Endothelial cell of umbilical vein (primary cell): ENCODE measurements around the gene KCTD16. TPM values are rescaled to one million over a fixed set of nuclear protein-coding genes. Genes with fewer than 3 reads are reported as not detected.

ENCODE experiments used
- BruUV-seq: library from RNA; stranded (reverse); fragments of 400-500 nt; replicated peaks from 2 replicates; lab custom pipeline; 2021; lab: Mats Ljungman, UMichigan
- CTCF ChIA-PET: fragments of 300-600, 350-600 bp; sonication (Branson Sonifier 250); formaldehyde crosslinking; loops from one replicate; lab custom pipeline; 2021; ENCODE audit warnings: antibody characterized with exemption, inconsistent platforms; lab: Charles Lee
- POLR2A ChIA-PET: fragments of 300-600, 350-600 bp; sonication (Branson Sonifier 250); formaldehyde crosslinking; loops from one replicate; lab custom pipeline; 2021; ENCODE audit warnings: antibody characterized with exemption, inconsistent platforms; lab: Charles Lee
- DNase-seq: peaks from one replicate; pipeline ENCODE4 v3.0.0-alpha.2; 2011; ENCODE audit warnings: low read depth, low spot score
- FAIRE-seq: peaks from 2 replicates; lab custom pipeline; 2011; peaks lifted over from hg19 to GRCh38; lab: Jason Lieb, UNC
- H2AFZ ChIP-seq: 2 replicates; pipeline ENCODE4 v1.6.0; 2012; ENCODE audit warnings: low read depth, low read length, control low read depth, inconsistent platforms
- H3K27ac ChIP-seq: 2 replicates; pipeline ENCODE4 v1.5.1; 2011; ENCODE audit warnings: low read depth, mild to moderate bottlenecking, control low read depth, low read length, moderate library complexity; ENCODE audit not compliant: insufficient read depth
- H3K27me3 ChIP-seq, 2 experiments: 2 replicates each; pipeline versions ENCODE4 v1.6.0 to v1.6.1; 2011; ENCODE audit warnings: low read length in 2 of 2, mixed read lengths in 1 of 2; ENCODE audit not compliant: control insufficient read depth in 2 of 2, insufficient read depth in 2 of 2
- H3K36me3 ChIP-seq, 2 experiments: 2 replicates in 1 of 2; 3 replicates in 1 of 2; pipeline ENCODE4 v1.5.1; 2011; ENCODE audit warnings: low read length in 2 of 2, mild to moderate bottlenecking in 1 of 2, moderate library complexity in 1 of 2; ENCODE audit not compliant: control insufficient read depth in 2 of 2, insufficient read depth in 2 of 2; ENCODE audit errors: extremely low read depth in 1 of 2
- H3K4me1 ChIP-seq: 3 replicates; pipeline ENCODE4 v1.5.1; 2011; ENCODE audit warnings: mild to moderate bottlenecking, low read length; ENCODE audit not compliant: control insufficient read depth, insufficient read depth; ENCODE audit errors: extremely low read depth
- H3K4me2 ChIP-seq: 2 replicates; pipeline ENCODE4 v1.6.1; 2011; ENCODE audit warnings: low read length, control low read depth, mixed read lengths; ENCODE audit not compliant: insufficient read depth
- H3K4me3 ChIP-seq, 3 experiments: fragments of 200-600 bp in 1 of 3; sonication (generic), shearing (Covaris generic) in 1 of 3; replicated peaks in 1 of 3; 2 replicates each; pipeline ENCODE4 v1.5.1; 2011 to 2016; ENCODE audit warnings: control low read depth in 3 of 3, low read length in 3 of 3, mild to moderate bottlenecking in 2 of 3, inconsistent platforms in 1 of 3, low read depth in 1 of 3, moderate library complexity in 1 of 3; ENCODE audit not compliant: insufficient read depth in 1 of 3
- H3K79me2 ChIP-seq: 2 replicates; pipeline ENCODE4 v1.6.0; 2012; ENCODE audit warnings: low read length, inconsistent platforms; ENCODE audit not compliant: control insufficient read depth, insufficient read depth
- H3K9ac ChIP-seq: replicated peaks from 2 replicates; pipeline ENCODE3; 2011; ENCODE audit warnings: low read length, control low read depth; ENCODE audit not compliant: insufficient read depth; ENCODE audit errors: extremely low read depth
- H3K9me1 ChIP-seq: replicated peaks from 3 replicates; pipeline ENCODE4 v1.6.0; 2011; ENCODE audit warnings: mild to moderate bottlenecking, low read length; ENCODE audit not compliant: control insufficient read depth, insufficient read depth; ENCODE audit errors: extremely low read depth
- H3K9me3 ChIP-seq: replicated peaks from 2 replicates; pipeline ENCODE4 v1.5.1; 2012; ENCODE audit warnings: low read length, inconsistent platforms; ENCODE audit not compliant: control insufficient read depth, insufficient read depth
- H4K20me1 ChIP-seq: replicated peaks from 2 replicates; pipeline ENCODE3; 2011; ENCODE audit warnings: mild to moderate bottlenecking, low read length; ENCODE audit not compliant: control insufficient read depth, insufficient read depth; ENCODE audit errors: extremely low read depth
- CTCF ChIP-seq, 2 donors: IDR thresholded peaks; 1 replicate in 1 of 2; 2 replicates in 1 of 2; pipeline ENCODE4 v1.5.1; 2011; ENCODE audit warnings: low read length in 2 of 2, mild to moderate bottlenecking in 2 of 2, moderate library complexity in 2 of 2, control low read depth in 1 of 2, inconsistent platforms in 1 of 2, low read depth in 1 of 2; ENCODE audit not compliant: insufficient read depth in 1 of 2; ENCODE audit errors: extremely low read depth in 1 of 2
- FOS ChIP-seq: IDR thresholded peaks from 2 replicates; pipeline ENCODE4 v1.6.1; 2011; ENCODE audit warnings: mild to moderate bottlenecking, low read length, moderate library complexity, borderline replicate concordance; ENCODE audit not compliant: insufficient read depth
- JUN ChIP-seq: IDR thresholded peaks from 2 replicates; pipeline ENCODE4 v1.6.1; 2011; ENCODE audit warnings: borderline replicate concordance, low read depth; ENCODE audit not compliant: insufficient read length, insufficient read depth
- MAX ChIP-seq: IDR thresholded peaks from 2 replicates; pipeline ENCODE4 v1.6.1; 2011; ENCODE audit not compliant: insufficient read depth, insufficient read length
- dilution Hi-C: fragments of 300-500 bp; cut with MboI; formaldehyde crosslinking; loops from one replicate; pipeline ENCODE4 v1.15.0; 2019; ENCODE audit warnings: low sequenced_read_pairs; ENCODE audit not compliant: extremely low pct_ligation_motif_present
- intact Hi-C: fragments of 100-400 bp; cut with micrococcal nuclease; formaldehyde crosslinking; loops from one replicate; pipeline ENCODE4 v1.10.0; 2022
- polyA plus RNA-seq, 4 experiments: library from polyadenylated mRNA; depleted of rRNA in 3 of 4; stranded (reverse) in 3 of 4; unstranded in 1 of 4; fragments of >200 nt; gene quantifications; 2 replicates each; pipeline versions ENCODE4 v1.2.1 to v1.2.3, GENCODE V29; 2011 to 2012; ENCODE audit warnings: missing spikeins in 1 of 4
- total RNA-seq: library from RNA; stranded (reverse); gene quantifications from 2 replicates; pipeline ENCODE4 v1.2.3, GENCODE V29; 2021

Gene KCTD16
- total and polyA plus RNA-seq, 2 donors (not counting 3 experiments of a cell fraction or from before 2014, with no cell fraction given): 0.21 to 0.49 TPM

- ChIA-PET CTCF (interaction anchor here (1.3 kb wide), 1 partner anchor 9 kb away, joined by 6 read pairs; no protein-coding TSS in a partner anchor), POLR2A (no interaction called here)
- dilution Hi-C loops: no loop called here
- Histone ChIP-seq H4K20me1 (no peaks in the 10 kb centered on the region), H3K9me3 (no peaks in the 10 kb centered on the region), H3K9me1 (no peaks in the 10 kb centered on the region), H2AFZ (no peak overlapping the region), H3K27me3 (no peaks in the 10 kb centered on the region), H3K79me2 (no peaks in the 10 kb centered on the region), H3K4me1 (no peaks in the 10 kb centered on the region), H3K36me3 (no peaks in the 10 kb centered on the region), H3K9ac (no peak overlapping the region), H3K4me2 (no peak overlapping the region), H3K27ac (no peak overlapping the region), H3K4me3 (no peak overlapping the region)
- no peak for DNase-seq
- FAIRE-seq: no peak
- TF ChIP-seq FOS: no peak
- TF ChIP-seq JUN: no peak
- TF ChIP-seq MAX: no peak
- BruUV-seq: no TSS peak
- intact Hi-C loops: loop anchor here (10.0 kb wide), 1 partner anchor 260 kb away; no protein-coding TSS in a partner anchor
Measured at GRCh38 chr5:144464306-144464705, 293.6 kb downstream of the KCTD16 start.

GRCh38 chr5:144465441-144465840 lies 294.8 kb downstream of the KCTD16 start:
- Histone ChIP-seq H3K4me2 (no peak overlapping the region), H2AFZ (no peak overlapping the region), H3K9me3 (no peaks in the 10 kb centered on the region), H3K27ac (no peak overlapping the region), H3K9me1 (no peaks in the 10 kb centered on the region), H3K79me2 (no peaks in the 10 kb centered on the region), H3K4me1 (no peaks in the 10 kb centered on the region), H3K36me3 (no peaks in the 10 kb centered on the region), H3K27me3 (no peaks in the 10 kb centered on the region), H3K4me3 (no peak overlapping the region), H3K9ac (no peak overlapping the region), H4K20me1 (no peaks in the 10 kb centered on the region)
- DNase-seq (no peak), FAIRE-seq (no peak)
- no TSS peak for BruUV-seq
- dilution Hi-C loops (no loop called here), intact Hi-C loops (loop anchor here (10.0 kb wide), 1 partner anchor 261 kb away; no protein-coding TSS in a partner anchor)
- ChIA-PET POLR2A (interaction anchor here (0.7 kb wide), 1 partner anchor 534 kb away, joined by 6 read pairs; no protein-coding TSS in a partner anchor), CTCF (interaction anchor here (0.6 kb wide), 1 partner anchor 697 kb away, joined by 3 read pairs; no protein-coding TSS in a partner anchor)
- TF ChIP-seq CTCF (IDR thresholded peaks at IDR 0.05; ENCODE audit: extremely low read depth in 1 of 2, insufficient read depth in 1 of 2, low read depth in 1 of 2, low read length in 2 of 2) (no peak), JUN (no peak)
